ACHN (cell line): Measurements from ENCODE around the gene HEMGN.
"Not testable (repeated sequence)": the region's sequence is repeated elsewhere in the genome, so short reads cannot be mapped to it uniquely, and the experiment has no call there.

Experiments used
- DNase-seq: peaks from one replicate; pipeline ENCODE4 v3.0.0-alpha.2; 2015
- in situ Hi-C: cut with HindIII; loops from 2 replicates; pipeline ENCODE4 v1.10.0; 2017; ENCODE audit warnings: low sequenced_read_pairs, low pct_ligation_motif_present, low pct_unique_long_range_greater_than_20kb

HEMGN gene, protein sequence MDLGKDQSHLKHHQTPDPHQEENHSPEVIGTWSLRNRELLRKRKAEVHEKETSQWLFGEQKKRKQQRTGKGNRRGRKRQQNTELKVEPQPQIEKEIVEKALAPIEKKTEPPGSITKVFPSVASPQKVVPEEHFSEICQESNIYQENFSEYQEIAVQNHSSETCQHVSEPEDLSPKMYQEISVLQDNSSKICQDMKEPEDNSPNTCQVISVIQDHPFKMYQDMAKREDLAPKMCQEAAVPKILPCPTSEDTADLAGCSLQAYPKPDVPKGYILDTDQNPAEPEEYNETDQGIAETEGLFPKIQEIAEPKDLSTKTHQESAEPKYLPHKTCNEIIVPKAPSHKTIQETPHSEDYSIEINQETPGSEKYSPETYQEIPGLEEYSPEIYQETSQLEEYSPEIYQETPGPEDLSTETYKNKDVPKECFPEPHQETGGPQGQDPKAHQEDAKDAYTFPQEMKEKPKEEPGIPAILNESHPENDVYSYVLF

DNA sequence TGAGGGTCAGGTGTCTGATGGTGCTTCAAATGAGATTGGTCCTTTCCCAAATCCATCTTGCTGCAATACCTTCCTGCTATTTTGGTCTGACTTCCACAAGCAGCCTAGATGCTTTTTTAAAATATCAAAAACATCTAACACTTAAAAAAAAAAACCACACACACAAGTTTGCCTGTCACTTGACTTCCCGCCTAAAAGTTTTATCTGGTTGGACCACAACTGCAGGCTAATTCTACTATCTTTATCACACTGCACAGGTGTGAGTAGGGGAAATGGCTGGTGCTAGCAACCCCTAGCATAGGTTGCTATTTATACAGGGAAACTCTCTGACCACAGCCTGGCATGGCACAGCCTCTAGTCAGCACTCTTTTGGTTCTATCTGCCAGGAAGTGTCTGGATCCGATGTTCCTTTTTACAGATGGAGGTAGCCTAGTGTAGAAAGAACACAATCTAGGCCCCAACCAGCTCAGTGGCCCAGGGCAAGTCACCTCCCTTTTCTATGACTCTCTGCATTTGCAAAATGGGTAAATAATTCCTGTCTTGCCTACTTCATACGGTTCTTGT is at the start of gene HEMGN:
Gene HEMGN (minus strand): TSS at position 92 of the 564 bp plus-strand sequence. CDS start 36 bp downstream, at position 56.
- DNase-seq = no peak
- in situ Hi-C loops = no loop called here

DNA sequence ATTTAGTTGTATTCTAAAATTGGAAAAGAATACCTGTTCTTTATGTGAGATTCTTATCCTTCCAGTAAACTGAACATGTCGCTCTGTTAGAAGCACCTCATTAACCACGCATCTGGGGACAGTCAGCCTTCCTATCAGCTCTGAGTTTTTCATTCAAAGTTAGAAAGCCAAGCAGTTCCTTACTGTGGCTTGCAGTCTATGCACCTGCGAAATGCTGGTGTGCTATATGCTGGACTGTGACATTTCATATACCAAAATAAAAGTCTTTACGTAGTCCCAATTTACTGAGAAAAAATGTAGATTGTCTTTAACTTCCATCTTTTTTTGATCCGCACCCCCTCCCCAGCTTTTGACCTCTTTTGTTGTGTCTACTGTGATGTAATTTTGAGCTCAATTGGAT is 49.5 kb upstream of the HEMGN start:
- DNase-seq = no peak
- in situ Hi-C loops = no loop called here

GRCh38 chr9:97985058-97985861 is 47.3 kb upstream of the HEMGN start:
- DNase-seq = peak; percentile 19
- in situ Hi-C loops = no loop called here

GRCh38 chr9:97984188-97985057 is 46.5 kb upstream of the HEMGN start:
- in situ Hi-C loops = no loop called here
- peak; percentile 71 for DNase-seq

- DNase-seq = peak; percentile 31
- in situ Hi-C loops = no loop called here
Measured at GRCh38 chr9:97983589-97984187, 45.7 kb upstream of the HEMGN start.

- DNase-seq = peak; percentile 89
Measured at GRCh38 chr9:97982683-97983588, 45.0 kb upstream of the HEMGN start, which contains the start of gene ANP32B. TSS of gene ANP32B (plus strand) at chr9:97983341. CDS start at chr9:97983556, 215 bp downstream.

DNA sequence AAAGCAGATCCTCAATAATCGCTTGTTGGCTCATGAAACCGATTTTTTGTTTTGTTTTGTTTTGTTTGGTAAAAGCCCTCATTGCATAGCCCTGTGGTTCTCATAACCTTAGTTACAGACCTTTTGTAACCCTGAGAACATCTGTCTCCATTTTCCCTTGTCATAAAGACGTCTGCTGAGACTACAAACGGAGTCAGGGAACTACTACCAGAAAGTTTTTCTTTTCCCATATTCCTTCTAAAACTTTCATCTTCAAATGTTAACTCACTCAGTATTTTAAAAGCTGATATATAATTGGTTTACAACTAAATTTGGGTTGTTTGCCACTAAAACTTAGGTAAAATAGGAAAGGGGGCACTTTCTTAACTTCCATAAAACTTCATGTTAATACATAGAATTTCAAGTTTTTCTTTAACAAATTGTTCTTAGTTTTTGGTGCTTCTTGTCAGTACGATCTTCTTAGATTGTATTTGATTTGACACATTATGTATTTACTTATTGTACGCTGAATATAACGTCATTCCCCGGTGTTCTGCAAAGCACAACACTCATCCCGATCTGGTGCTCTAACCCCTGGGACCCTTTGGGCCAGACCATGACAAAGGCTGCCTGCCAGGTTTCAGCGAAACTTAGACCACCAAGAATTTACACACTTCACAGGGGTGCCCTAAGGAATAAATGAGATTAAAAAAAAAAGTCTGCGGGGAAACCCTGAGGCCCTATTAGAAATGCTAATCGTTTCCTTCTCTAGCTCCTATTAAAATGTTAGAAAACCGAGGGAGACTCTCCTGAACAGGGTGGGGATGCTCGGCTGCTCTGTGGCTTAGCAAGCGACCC is 44.1 kb upstream of the HEMGN start:
- no peak for DNase-seq
- in situ Hi-C loops = no loop called here

More at GRCh38 chr9:97982683-97983588, 45.0 kb upstream of the HEMGN start, which contains the start of gene ANP32B:
- in situ Hi-C loops = no loop called here

DNA sequence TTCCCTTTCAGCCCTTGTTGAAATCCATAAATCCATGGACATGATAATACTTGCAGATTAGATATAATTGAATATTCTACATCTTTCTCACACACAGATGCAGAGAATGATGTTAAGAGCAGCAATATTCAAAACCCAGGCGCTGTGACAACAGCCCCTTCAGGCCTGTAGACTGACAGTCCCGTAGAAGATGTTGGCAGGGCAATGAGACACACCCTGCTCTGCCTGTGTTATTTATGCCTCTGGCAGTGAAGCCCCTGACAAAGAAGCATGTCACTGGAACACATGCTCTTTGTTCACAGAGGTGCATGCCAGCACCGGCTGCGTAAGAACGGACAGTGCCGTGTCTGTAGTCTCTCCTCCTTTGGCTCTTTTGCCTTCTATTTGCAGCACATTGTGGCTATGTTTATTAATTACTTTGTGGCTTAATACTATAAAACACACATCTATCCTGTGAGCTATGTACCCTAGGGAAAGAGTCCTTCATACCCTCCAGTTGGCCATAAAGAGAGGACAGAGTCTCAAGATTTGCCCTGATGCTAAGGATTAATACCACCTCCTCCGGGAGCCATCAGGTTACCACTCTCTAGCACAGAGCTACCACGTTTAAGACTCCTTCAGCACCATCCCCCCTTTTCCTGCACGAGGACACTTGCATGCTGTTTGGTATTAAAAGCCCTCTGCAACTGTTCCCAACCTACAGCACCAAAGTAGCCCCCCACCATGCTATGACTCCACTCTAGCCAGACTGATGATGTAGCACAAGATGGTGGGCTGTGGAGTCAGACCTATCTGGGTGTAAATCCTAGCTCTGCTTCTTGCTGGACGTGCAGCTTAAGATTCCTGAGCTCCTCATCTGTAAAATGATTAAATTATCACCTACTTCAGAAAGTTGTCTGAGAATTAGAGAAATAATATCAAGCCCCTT is 43.2 kb upstream of the HEMGN start:
- in situ Hi-C loops = no loop called here
- DNase-seq = no peak

GRCh38 chr9:97980479-97980803 is 42.5 kb upstream of the HEMGN start:
- no peak for DNase-seq
- in situ Hi-C loops = no loop called here

DNA sequence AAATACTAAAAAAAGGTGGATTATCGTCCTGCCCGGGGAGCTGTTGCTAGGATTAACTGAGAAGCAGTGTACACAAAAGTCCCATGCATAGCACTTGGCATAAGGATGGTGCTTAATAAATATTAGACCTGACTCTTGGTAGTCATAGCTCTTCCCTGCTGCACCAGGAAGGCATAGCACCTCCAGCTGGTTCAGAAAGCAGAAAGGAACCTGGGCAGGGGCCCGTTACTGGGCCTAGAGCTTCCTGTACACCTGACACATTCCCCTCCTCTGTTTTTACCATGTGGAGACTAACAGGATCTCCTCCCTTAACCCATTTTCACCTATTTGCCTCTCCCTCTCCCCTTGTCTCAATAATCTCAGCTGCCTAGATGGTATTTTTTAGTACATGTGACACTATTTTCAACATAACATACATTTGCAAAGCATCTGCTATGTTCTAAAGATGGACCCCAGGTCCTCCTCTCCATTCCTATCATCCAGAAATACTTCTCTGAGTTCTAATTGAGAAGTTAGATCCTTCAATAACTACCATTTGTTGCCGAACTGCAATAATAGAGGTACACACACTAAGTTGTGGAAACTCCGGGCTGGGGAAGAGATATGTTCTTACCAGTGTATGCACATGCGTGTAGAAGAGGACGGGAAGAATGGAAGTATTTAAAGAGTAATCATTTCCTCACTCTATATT is 42.0 kb upstream of the HEMGN start:
- in situ Hi-C loops = no loop called here
- no peak for DNase-seq

DNA sequence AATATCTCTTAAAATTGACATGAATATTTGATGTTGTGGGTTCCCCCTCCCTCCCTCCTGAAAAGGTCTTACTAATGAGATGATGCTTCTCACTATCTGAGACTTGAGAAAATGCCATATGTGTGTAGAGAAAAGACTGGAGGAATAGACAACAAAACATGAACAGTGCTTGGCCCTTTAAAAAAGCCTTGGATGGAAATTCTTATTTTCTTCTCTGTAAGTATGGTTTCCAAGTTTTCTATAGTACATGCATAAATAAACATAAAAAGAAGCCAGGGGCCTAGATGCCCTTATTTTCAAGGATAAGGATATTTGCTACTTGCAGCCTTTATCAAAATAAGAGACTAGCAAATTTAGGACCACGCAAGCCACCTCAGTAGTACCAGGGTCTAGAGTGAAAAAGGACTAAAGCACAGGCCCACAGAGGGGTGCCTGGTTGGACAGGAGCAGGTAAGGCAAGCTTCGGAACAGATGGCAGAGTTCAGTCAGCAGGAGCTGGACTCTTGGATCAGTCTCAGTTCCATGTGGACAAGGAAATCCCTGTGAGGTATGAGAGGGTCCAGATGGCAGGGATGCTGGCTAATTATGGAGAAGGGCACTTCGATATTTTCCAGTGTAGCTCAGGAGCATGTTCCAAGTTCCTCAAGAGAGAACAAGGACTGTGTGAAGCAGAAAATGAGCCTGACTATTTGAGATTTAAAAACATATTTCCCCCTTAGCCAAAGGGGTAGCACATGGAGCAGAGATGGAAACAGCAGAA is 40.6 kb upstream of the HEMGN start:
- no peak for DNase-seq
- in situ Hi-C loops = no loop called here

DNA sequence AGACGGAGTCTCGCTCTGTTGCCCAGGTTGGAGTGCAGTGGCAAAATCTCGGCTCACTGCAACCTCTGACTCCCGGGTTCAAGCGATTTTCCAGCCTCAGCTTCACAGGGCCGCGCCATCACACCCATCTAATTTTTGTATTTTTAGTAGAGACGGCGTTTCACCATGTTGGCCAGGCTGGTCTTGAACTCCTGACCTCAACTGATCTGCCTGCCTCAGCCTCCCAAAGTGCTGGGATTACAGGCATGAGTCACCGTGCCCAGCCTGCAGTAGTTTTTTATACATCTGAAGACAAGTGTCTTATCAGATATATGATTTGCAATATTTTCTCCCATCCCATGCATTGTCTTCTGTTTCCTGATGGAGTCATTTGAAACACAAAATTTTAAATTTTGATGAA is 38.7 kb upstream of the HEMGN start:
- DNase-seq, in situ Hi-C loops: not testable (repeated sequence)

GRCh38 chr9:97975376-97975775 is 37.4 kb upstream of the HEMGN start:
- in situ Hi-C loops = no loop called here
- DNase-seq = no peak

- DNase-seq = no peak
- in situ Hi-C loops = no loop called here
Measured at GRCh38 chr9:97972753-97973152, 34.8 kb upstream of the HEMGN start.
